IPS DF 4.7 (cell line): ENCODE results near the gene PRDM16.

Experiments
- DNase-seq: peaks from one replicate; pipeline ENCODE4 v3.0.0-alpha.2; 2013; ENCODE audit warnings: low spot score; ENCODE audit errors: extremely low read depth

Gene PRDM16

DNA sequence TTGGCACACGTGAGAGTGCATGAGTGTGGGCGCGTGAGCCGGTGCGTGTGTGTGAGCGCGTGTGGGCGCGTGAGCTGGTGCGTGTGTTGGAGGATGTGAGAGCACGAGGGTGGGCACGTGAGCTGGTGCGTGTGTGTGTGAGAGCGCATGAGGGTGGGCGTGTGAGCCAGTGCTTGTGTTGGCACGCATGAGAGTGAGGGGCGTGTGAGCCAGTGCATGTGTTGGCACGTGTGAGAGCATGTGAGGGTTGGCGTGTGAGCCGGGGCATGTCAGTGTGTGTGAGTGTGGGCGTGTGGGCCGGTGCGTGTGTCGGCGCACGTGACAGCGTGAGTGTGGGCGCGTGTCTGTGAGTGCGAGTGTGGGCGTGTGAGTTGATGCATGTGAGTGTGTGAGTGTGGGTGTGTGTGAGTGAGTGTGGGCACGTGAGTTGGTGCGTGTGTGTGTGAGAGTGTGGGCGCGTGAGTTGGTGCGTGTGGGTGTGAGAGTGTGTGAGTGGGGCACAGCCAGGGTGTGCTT is 339.8 kb downstream of the PRDM16 start:
- DNase-seq, result no peak

DNA sequence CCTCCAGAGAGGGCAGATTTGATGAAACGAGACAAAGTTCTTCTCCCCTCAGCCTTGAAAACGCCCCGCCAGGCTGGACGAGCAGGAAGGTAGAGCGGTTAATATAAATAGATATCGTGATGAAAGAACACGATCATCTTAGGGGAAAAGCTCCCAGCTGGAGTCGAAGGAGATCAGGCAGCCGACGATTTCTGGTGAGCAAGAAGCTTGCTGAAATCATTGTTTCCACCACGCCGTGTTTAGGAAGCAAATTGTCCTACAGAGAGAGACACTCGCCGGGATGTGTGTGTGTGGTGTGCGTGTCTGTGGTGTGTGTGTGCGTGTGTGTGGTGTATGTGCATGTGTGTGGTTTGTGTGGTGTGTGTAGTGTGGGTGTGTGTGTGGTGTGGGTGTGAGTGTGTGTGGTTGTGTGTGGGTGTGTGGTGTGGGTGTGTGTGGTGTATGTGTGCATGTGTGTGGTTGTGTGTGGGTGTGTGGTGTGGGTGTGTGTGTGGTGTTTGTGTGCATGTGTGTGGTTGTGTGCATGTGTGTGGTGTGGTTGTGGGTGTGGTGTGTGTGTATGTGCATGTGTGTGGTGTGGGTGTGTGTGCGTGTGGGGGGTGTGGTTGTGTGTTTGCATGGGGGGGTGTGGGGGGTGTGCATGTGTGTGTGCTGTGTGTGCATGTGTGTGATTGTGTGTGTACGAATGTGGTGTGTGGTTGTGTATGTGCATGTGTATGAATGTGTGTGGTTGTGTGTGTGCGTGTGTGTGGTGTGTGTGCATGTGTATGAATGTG is 340.6 kb downstream of the PRDM16 start:
- no peak for DNase-seq

DNA sequence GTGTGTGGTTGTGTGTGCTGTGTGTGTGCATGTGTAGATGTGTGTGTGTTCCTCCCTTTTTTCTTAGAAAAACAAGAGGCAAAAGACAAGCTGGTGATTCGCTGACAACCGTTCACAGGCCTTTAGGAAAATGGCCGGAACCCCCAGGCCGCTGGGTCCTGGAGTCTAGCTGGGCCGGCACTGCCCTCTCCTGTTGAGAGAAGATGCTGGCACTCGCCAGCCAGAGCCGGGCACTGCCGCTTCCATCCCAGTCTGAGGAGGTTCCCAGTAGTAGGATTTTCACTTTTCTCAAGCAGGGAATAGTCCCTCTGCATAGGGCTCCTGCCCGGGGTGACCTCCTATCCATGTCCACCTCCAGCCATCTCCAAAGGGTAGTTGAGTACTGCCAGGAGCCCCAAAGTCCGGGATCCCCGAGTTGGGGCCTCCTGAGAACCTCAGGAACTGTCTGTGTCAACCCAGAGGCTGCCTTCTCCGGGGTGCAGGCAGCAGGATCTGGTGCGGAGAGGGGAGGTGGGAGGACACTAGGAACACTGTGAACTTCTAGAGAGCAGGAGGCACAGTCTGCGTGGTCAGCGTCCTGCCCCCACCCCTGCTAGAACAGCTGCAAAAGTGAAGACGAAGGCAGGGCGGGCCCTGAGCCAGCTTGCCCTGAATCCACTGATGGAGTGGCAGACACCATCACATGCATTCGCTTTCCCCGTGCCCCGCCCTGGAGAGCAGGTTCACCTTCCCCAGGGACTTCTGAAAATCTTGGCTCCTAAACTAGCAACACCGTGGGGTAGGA is 341.3 kb downstream of the PRDM16 start:
- DNase-seq, result no peak

DNA sequence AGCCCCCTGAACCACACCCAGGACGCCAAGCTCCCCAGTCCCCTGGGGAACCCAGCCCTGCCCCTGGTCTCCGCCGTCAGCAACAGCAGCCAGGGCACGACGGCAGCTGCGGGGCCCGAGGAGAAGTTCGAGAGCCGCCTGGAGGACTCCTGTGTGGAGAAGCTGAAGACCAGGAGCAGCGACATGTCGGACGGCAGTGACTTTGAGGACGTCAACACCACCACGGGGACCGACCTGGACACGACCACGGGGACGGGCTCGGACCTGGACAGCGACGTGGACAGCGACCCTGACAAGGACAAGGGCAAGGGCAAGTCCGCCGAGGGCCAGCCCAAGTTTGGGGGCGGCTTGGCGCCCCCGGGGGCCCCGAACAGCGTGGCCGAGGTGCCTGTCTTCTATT is 342.8 kb downstream of the PRDM16 start:
- DNase-seq, result no peak

DNA sequence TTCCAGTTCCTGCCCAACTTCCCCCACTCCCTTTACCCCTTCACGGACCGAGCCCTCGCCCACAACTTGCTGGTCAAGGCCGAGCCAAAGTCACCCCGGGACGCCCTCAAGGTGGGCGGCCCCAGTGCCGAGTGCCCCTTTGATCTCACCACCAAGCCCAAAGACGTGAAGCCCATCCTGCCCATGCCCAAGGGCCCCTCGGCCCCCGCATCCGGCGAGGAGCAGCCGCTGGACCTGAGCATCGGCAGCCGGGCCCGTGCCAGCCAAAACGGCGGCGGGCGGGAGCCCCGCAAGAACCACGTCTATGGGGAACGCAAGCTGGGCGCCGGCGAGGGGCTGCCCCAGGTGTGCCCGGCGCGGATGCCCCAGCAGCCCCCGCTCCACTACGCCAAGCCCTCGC is 343.4 kb downstream of the PRDM16 start:
- DNase-seq, result no peak

DNA sequence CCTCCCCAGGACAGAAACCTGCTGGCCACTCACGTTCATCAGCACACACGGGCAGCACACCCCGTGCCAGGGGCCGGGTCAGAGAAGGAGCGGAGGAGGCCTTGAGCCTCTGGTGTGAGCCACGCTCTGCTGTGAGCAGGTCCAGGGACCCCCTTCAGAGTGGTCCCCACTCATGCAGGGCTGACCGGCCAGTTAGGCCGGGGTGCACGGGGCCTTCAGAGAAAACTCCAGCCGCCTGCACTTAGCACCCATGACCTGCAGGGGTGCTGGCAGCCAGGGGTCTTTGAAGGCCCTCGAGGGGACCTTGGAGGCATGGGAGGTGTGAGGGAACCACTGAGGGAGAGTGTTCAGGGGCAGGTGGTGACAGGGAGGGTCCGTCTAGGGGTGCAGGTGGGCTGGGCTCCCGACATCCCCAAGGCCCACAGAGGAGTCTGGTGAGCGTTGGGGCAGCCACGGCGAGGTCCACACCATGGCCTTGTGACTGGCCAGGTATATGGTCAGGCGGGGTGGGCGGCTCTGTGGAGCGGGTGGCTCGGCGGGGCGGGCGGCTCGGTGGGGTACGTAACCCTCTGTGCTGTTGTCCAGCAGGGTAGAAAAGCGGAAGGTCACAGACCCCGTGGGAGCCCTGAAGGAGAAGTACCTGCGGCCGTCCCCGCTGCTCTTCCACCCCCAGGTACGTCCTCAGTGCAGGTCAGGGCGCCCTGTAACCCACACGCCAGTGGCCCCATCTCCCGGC is 345.1 kb downstream of the PRDM16 start:
- no peak for DNase-seq

DNA sequence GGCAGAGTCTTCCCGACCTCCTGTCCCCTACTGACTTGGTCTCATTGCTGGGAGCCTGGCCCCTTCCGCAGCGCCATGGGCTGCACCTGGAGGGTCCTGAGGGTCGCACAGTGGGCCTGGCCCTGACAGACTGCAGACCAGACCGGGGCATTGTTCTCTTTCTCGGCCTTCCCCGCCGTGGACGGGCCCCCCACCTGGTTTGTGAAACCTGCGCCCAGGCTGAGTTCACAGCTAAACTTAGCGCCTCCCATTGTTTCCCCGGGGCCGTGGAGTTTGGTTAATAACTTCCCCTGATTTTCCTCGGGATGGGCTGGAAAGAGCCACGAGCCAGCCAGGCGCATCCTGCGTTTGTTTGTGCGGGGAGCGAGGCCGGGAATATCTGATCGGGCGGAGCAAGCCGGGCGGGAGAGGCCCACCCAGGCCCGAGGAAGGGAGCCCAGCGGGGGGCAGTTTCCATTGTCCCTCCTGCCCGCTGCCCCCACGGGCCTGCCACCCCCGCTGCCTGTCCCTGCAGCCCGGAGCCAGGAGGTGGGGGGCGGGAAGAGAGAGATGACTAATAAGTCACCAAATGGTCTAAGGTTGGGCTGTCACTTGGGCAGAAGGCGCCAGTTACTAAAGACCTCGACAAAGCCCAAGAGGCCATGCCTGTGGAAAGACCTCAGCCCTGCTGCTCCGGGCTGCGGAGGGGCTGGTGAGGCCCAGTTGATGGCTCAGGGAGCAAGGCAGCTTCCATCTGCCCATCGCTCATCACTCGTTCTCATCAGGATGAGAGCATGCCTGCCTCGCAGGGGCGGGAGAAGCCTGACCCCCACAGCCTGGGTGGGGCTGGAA is 346.5 kb downstream of the PRDM16 start:
- no peak for DNase-seq

DNA sequence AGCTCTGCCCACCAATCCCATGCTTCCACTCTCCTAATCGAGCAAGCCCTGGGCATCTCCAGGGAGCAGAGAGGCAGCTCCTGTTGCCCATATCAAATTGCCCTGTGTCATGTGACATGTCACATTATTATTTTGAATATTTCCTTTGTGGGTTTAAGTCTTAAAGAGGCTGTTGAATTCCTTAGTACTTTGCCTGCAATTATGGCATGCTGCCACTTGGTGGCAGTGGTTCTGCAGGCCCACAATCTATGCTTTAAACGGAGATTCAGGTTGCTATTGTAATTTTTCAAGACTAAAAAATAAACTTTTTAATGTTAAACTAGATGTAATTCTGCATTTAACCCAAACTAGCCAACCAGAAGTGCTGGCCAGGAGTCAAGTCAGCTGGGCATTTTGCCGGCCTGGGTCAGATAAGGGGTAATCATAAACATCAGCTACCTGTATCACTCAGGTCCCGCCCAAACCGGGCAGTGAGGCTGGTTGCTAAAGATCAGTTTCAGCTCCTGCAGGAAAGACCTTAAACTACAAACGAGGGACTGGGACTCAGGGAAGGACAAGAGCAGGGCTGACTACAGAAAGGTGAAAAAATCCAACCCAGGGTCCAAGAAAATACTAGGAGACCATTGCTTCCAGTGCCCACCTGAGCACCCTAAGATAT is 348.2 kb downstream of the PRDM16 start:
- no peak for DNase-seq

DNA sequence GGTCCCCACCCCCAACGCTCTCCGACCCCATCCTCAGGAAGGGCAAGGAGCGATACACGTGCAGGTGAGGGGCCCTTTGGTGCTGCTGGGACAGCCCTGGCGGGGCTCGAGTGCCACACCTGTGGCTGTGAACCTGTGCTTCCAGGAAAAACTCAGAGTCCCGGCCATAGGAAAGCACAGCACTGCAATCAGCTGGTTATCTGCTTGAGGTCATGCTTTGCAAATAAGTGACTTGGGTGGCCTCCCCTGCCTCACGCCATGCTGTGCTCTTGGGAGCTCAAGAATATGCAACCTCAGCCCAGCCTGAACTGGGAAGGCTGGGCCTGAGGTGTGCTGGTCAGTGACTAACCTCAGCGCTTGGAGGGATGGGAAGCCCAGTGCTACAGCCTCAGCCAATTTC is 348.9 kb downstream of the PRDM16 start:
- DNase-seq, result no peak

DNA sequence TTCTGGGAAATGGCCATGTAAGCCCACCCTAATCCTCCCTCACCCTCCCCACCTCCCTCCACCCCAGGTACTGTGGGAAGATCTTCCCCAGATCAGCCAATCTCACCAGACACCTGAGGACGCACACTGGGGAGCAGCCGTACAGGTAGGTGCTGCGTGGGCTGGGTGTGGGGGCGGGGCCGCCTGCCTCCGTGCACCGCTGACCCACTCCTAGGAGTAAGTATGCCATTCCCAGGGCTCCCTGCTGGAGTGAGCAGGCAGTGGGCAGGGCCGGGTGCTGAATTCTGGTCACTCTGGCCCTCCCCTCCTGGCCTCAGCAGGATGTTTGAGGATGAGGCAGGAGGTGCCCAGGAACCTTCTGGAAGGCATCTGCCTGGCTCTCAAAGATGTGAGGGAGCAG is 349.6 kb downstream of the PRDM16 start:
- no peak for DNase-seq

DNA sequence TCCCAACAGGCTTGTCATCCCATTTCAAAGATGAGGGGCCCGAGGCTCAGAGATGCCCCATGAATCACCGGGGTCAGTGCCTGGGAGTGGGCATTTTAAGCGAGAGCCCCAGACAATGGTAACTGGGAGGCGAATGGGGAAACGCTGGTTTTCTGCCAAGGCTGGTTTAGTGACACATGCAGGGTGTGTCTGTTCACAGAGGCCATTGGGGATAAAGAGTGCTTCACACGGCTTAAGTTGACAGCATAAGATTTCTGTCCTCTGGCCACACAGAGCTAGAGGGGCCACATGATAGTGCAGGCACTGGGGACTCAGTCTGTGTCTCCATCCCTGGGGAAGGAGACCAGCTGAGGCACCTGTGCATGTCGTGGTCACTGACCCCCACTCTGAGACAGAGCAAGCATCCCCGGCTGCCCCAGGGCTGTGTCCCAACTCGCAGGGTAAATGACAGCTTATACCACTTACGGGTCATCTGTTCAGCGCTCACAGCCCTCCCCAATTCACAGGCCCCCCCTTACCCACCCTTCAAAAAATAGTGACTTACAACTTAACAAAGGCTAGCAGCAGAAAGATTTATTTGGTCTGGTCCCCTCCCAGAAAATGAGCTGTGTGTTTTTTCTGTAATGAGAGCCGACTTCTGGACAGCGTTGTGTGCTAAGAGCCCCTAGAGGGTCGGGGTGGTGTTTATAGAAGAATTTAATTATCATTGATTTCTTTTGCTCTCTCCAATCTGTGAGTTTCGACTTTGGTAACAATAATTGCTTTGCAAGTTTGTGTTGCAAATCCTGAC is 350.6 kb downstream of the PRDM16 start:
- no peak for DNase-seq

DNA sequence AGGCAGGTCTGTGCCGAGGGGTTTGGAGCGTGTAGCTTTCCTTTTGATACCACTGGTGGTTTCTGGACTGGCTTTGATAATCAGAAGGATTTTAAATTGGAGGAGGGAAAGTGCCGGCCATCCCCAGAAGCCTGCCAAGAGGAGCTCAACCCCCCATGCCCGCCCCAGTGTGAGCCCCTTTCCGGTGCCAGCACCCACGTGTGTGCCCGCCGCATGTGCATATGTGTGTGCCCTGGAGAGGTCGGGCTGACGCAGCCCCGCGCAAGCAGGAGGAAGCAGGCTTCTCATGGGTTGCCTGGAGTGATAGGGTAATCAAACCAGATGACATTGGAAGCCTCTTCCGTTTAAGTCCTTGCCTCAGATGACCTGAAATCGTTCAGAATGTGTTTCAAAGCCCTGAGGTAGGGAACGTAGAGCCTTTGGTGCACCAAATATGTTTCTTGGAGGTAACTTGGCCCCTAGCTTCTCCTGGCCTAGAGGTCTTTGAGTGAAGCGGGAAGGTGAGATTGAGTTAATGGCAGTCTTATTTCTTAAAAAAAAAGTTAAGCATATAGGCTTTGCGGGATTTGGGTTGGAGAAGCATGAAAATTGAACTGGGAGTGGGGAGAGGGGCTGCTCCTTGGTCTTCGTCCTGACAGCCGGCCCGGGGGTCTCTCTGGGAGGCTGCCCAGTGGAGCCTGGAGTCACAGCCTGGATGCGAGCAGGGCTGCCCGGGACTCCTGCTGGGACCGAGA is 351.4 kb downstream of the PRDM16 start:
- DNase-seq, result no peak

DNA sequence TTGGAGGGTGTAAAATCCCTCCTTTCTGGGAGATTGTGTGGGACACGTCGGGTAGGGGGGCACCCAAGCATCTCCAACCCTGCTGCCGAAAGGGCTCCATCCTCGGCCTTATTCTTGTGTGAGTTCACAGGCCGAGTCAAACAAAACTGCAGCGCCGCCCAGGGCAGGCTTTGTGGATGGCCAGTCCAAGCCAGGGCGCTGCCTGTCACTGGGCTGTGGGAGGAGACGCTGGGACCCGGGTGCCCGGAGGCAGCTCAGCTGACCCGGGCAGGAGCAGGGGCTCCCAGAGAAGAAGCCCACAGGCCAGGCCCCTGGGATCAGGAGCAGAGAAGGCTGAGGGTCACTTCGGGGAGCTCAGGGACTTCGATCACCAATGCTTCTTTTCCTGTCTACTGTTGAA is 353.6 kb downstream of the PRDM16 start:
- no peak for DNase-seq

DNA sequence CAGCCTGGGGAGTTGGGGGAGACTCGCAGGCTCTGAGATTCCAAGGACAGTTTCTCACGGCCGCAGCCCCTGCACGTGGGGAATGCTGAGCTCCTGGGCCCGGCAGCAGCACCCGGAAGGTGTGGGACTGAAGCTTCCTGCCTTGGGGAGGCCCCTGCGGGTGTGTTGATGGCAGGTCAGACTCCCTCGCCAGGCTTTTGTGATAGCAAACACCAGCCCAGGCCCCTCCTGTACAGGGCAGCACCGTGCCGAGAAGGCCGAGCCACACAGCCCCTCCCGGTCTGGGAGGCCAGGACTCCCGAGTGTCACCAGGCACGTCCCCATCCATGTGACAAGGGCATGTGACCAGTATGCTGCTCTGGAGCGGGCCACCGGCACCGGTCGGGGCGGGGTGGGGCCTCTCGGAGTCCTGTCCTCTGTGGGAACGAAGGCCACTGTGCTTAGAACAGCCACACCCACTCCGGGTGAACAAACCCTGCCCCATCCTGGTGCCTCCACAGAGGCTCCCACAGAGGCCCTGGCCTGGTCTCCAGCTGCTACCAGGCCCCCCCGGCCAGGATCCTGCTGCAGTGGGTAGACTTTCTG is 354.3 kb downstream of the PRDM16 start:
- DNase-seq, result no peak

DNA sequence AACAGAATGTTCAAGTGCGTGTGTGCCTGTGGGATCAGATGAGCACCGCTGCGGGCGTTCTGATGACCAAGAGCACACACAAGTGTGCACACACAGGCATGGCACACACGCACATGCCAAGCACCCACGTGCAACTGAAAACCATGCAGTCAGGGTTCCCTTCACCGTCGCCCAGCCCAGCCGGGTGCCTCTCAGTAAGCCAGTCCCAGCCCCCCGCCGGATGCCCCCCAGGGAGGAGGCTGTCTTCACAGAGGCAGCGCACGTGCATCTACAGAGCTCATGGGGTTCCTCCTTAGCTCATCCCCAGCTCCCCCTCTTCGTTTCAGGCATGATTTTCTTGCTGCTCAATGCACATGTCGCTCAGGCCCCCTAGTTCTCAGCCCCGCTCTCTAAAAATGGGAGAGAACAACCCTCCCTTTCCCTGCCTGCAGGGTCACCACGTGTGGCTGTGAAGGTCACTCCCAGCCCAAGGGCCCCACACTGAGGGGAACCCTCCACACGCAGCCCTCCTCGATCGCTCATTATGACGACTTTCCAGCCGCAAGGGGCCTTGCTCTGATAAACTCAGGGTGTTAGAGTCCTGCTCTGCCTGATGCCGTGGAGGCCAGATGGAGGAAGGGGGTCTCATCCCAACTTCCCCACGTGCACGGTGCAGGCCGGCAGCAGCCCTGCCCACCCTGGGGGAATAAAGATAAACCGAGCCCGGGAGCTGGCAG is 355.1 kb downstream of the PRDM16 start:
- DNase-seq, result no peak

DNA sequence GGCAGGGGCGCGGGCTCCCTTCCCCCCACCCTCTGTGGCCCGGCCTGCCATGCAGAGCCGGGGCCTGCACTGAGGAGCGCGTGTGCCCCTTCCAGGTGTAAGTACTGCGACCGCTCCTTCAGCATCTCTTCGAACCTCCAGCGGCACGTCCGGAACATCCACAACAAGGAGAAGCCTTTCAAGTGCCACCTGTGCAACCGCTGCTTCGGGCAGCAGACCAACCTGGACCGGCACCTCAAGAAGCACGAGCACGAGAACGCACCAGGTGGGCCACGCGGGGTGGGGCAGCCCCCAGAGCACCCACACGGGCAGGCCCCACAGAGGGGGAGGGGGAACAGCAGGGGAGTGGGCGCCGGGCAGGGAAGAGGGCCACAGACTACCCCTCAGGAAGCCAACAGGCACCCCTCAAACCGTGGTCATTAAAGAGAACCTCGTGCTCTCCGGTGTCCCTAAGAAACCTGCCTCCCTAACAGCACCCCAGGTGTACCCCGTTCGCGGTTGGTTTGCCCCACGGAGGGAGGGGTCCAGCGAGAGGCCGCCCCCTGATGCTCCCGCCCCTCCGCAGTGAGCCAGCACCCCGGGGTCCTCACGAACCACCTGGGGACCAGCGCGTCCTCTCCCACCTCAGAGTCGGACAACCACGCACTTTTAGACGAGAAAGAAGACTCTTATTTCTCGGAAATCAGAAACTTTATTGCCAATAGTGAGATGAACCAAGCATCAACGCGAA is 356.6 kb downstream of the PRDM16 start:
- DNase-seq, result no peak

DNA sequence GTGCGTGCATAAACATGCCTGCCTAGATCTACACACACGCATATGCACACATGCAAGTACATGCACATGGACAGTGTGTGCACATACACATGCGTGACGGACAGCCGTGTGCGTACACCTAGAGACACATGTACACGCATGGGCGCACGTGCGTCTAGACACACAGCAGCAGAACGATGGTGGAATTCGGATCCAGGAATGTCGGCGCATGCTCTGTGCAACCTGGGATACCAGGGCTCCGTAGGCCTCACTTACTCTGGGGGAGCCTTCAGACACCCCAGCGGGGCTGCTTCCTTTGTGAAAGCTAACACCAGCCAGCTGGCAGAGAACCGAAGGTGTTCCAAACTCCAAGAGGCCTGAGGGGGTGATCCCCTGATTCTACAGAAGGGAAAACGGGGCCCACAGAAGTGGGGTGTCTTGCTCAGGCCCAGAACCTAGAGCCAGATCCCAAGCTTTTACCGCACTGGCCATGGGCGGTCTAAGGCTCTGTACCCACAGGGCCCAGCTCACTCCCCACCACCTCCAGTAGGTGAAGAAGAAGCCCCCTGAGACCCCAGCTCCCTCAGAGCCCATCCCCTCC is 358.0 kb downstream of the PRDM16 start:
- DNase-seq, result no peak
